Measurements from ENCODE around the gene UBTD1.
A peak's percentile ranks its signal among the peaks of the same experiment; 100 is the strongest.
"Not testable (repeated sequence)": the region's sequence is repeated elsewhere in the genome, so short reads cannot be mapped to it uniquely, and the experiment has no call there.

UBTD1 gene

DNA sequence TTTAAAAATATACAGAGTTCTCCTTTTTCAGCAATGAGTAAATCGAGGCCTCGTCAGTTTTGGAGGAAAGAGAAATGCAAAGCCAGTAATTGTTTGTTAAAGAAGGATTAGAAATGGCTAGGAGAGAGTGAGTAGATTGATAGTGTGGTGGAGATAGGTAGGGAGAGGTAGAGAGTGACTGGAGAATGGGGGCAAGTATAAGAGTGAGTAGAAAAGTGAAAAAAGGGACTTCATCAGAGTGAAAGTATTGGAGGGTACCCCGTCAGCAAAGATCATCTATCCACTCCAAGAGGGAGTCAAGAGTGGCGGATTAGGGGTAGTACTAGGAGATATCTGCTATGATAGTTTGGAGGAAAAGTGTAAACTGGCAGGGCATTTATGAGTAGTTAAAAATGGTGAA, 64.6 kb downstream of the UBTD1 start:
- DNase-seq (ENCODE audit: low read depth) = no peak

GRCh38 chr10:97564776-97565175, 66.1 kb downstream of the UBTD1 start:
- peak; percentile 74 for DNase-seq (ENCODE audit: low read depth)

DNA sequence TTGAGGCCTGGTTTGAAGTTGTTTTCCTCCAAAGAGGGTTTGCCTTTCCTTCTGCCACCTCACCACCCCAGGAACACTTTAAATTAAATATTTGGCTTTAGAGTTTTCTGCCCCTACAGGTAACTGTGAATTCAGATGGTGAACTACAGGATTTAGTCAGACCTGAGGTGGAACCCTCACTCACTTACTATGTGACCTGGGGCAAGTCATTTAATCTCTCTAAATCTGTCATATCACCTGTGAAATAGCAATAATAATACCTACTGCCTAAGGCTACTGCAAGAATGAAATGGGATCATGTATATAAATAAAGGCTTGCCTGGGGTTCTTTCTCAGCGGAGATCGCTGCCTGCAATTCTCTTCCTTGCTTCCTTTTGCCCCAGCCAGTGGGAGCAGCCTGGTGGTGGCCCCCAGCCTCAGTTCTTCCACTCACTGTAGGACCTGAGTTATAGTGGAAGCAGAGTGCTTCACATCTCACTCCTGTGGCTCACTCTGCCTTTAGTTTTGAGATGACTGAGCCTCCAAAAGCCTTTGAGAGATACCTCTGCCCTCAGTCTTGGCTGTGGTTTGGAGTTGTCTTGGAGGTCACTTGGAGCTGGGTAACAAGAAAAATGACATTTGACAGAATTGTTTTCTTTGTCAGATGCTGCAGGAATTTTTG, 67.7 kb downstream of the UBTD1 start:
- no peak for DNase-seq (ENCODE audit: low read depth)

GRCh38 chr10:97567891-97568290, 69.2 kb downstream of the UBTD1 start:
- DNase-seq (ENCODE audit: low read depth) = no peak

DNA sequence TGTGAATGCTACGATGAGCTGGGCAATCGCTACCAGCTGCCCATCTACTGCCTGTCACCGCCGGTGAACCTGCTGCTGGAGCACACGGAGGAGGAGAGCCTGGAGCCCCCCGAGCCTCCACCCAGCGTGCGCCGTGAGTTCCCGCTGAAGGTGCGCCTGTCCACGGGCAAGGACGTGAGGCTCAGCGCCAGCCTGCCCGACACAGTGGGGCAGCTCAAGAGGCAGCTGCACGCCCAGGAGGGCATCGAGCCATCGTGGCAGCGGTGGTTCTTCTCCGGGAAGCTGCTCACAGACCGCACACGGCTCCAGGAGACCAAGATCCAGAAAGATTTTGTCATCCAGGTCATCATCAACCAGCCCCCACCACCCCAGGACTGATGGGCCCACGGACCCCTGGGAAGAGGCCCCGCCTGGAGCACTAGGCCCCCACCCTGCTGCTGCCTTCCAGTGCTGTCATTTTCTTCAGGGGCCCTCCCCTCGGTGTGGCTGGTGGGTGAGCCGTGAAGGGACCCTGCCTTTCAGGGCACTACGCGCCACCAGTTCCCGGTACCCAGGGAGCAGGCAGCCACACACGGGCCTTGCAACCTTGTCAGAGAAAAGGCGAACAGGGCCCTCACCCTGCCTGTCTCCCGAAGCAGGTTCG, 71.5 kb downstream of the UBTD1 start:
- no peak for DNase-seq (ENCODE audit: low read depth)

DNA sequence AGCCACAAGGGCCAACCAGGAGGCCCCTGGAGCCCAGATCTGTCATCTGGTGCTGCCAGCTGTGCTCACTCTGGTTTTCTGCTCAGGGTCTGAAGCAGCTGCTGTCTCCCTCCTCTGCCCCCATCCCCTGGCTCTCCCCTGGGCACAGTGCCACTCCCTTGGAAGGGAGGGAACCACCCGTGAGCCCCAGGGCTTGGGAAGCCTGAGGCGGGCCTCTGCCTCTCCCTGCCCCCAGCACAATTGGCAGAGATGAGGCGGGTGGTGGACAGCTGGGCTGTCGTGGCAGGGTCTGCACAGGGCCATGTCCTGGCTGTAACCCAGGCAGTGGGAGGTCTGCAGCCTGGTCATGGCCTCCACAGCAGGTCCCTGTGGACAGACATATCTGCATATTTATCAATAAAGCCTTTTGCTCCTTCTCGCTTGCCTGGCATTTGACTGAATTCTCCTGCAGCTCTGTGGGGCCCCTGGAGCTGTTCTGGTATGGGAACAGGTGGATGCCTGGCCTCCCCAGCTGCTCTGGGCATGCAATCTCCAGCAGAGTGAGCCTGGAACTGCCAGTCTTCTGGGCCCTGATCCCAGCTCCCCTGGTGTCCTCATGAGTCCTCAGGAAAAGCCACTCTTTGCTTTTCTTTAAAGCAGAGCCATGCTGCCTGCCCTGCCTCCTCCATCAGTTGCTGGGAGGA, 72.2 kb downstream of the UBTD1 start:
- no peak for DNase-seq (ENCODE audit: low read depth)

DNA sequence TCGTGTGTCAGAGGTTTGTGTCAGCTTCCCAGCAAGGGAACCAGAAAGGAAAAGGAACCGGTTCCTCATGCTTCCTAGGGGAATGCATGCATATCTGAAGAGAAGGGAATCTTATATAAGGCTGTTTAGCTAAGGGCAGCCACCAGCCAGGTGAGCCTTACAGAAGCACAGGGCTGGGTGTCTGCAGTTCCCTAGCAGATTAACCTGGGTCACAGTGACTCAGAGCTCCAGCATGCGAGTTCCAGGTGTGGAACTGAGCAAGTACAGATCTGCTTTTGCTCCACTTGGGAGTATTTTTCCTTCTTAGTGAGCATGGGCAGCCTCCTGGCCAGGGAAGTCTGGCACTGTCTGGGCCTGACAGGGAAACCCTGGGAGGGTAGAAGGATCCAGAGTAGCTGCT, 72.9 kb downstream of the UBTD1 start:
- no peak for DNase-seq (ENCODE audit: low read depth)

DNA sequence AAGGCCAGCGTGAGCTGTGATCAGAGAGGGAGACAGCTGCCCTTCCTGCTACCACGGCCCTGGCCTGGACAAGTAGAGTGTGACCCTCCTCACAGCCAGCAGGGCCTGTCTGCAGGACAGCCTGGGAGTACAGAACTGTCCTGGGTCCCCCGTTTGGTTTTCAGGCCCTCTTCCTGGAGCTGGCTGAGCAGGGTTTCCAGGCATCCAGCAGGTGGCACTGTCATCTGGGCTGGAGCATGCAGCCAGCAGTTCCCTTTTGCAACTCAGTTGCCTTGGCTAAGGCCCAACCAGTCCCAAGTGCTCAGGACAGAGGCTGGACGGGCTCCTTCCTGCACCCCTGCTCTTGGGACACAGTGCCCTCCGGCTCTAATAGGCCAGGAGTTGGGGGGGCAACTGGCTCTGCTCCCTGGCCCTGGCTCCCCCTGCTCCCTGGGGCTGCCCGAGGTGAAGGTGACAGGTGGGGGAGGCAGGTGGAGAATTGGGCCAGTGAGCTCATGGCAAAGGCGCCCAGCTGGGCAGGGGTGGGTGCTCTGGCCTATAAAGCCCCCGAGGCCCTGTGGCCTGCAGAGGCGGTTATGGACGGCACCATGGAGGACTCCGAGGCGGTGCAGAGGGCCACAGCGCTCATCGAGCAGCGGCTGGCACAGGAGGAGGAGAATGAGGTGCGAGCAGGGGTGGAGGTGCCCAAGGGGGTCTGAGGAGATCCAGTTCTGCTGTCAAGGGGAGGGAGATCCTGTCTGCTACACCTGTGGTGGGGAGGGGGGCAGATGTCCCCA, 73.7 kb downstream of the UBTD1 start, which contains the start of gene ANKRD2:
TSS of gene ANKRD2 (plus strand) at position 566 of the 776 bp plus-strand sequence. CDS start at position 576, 10 bp downstream.
- peak; percentile 69 for DNase-seq (ENCODE audit: low read depth)

GRCh38 chr10:97573021-97573420, 74.3 kb downstream of the UBTD1 start:
- DNase-seq (ENCODE audit: low read depth) = no peak

DNA sequence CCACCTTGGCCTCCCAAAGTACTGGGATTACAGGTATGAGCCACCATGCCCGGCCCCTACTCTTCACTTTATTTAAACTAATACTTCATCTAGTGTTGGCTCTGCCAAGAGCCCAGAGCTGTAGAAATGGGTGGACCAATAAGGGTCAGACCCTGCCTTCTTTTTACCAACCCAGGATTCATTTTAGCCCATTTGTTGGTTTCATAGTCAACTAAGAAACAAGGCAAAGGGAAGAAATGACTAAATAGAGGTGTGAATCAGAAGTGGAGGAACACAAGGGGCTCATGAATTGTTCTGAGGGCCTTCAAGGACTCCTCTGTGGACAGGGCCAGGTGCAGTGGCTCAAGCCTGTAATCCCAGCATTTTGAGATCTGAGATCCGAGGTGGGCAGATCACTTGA, 74.9 kb downstream of the UBTD1 start:
- DNase-seq (ENCODE audit: low read depth) = no peak

GRCh38 chr10:97574374-97575126, 75.8 kb downstream of the UBTD1 start:
- peak; percentile 88 for DNase-seq (ENCODE audit: low read depth)

DNA sequence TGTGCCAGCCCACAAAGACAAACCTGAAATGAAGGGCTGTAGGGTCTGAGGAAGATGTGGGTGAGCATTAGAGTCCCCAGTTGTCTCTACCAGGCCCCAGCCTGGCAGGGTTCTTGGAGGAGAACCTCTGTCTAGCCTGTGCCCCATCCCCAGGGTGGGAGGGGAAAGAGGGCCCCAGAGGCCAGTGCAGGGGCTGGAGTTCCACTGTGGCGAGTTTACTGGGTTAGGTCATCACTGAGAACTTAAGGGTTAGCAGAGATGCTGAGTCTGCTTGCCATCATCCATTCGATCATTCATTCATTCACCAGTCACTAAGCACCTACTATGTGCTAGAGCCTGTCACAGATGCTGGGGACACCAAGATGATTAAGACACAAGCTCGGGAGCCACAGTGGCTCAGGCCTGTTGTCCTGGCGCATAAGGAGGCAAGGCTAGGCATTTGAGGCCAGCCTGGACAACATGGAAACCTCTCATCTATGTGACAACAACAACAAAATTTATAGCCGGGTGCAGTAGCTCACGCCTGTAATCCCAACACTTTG, 76.5 kb downstream of the UBTD1 start:
- DNase-seq (ENCODE audit: low read depth) = peak; percentile 55

DNA sequence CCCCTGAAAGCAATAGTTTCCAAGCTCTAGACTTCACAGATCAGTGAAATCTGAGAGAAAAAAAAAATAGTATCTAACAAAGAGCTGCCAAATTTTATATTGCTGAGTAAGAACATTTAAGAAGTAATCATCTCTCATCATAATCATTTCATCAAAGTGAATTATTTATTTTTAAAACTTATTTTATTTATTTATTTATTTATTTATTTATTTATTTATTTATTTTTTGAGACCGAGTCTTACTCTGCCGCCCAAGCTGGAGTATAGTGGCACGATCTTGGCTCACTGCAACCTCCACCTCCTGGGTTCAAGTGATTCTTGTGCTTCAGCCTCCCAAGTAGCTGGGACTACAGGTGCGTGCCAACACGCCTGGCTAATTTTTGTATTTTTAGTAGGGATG, 77.8 kb downstream of the UBTD1 start:
- not testable (repeated sequence) for DNase-seq (ENCODE audit: low read depth)

GRCh38 chr10:97577701-97578100, 79.0 kb downstream of the UBTD1 start:
- no peak for DNase-seq (ENCODE audit: low read depth)

GRCh38 chr10:97578171-97578844, 79.6 kb downstream of the UBTD1 start:
- DNase-seq (ENCODE audit: low read depth) = no peak

- no peak for DNase-seq (ENCODE audit: low read depth)
These were observed 82.0 kb downstream of the UBTD1 start for GRCh38 chr10:97580421-97581367.

DNA sequence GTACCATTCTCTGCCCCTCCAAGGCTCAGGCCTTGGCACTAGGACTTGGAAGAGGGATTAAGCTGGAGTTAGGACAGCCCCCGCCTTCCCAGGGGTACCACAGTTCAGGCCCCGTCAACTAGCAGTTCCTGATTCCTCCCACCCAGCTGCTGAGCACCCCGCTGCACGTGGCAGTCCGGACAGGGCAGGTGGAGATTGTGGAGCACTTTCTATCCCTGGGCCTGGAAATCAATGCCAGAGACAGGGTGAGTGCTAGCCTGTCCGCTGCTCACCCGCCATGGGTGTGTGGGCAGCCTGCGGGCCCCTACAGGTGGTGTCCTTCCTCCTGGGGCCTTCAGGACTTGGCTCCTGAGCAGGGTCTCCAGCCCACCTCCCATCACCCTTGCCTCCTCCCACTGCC, 83.4 kb downstream of the UBTD1 start:
- no peak for DNase-seq (ENCODE audit: low read depth)

- DNase-seq (ENCODE audit: low read depth) = no peak
These were observed 84.8 kb downstream of the UBTD1 start for GRCh38 chr10:97583476-97583875.

GRCh38 chr10:97584060-97584797, 85.5 kb downstream of the UBTD1 start, which contains the start of gene HOGA1:
HOGA1 (plus strand) TSS chr10:97584389; CDS start chr10:97584704, 315 bp downstream.
- peak; percentile 91 for DNase-seq (ENCODE audit: low read depth)
